ENCODE results near the gene RBM6.

Gene RBM6

GRCh38 chr3:49927798-49928197 is 12.2 kb upstream of the RBM6 start:
- TF ChIP-seq CTCF (IDR thresholded peaks at IDR 0.05; ENCODE audit: low read length), result no peak
- Histone ChIP-seq H2AFZ (ENCODE audit: low read length) (no peak overlapping the region), H3K27ac (ENCODE audit: low read depth, low read length, poor library complexity, severe bottlenecking) (peak overlapping the region; percentile 50), H4K20me1 (ENCODE audit: insufficient read depth, low read length) (no peaks in the 10 kb centered on the region), H3F3A (ENCODE audit: insufficient read depth, low read length) (no peaks in the 10 kb centered on the region), H3K27me3 (ENCODE audit: insufficient read depth, low read length) (no peaks in the 10 kb centered on the region), H3K9ac (ENCODE audit: low read length) (no peak overlapping the region), H3K4me1 (ENCODE audit: insufficient read depth, low read length, severe bottlenecking) (peaks cover 30% of the 10 kb centered on the region), H3K36me3 (ENCODE audit: insufficient read depth, low read length) (no peaks in the 10 kb centered on the region), H3K4me2 (ENCODE audit: low read length) (peak overlapping the region; percentile 95; the same call in 1 of the 2 replicates), H3K4me3 (ENCODE audit: low read depth, low read length, poor library complexity, severe bottlenecking) (no peak overlapping the region), H3K9me2 (ENCODE audit: low read depth, low read length) (no peaks in the 10 kb centered on the region), H3K9me3 (ENCODE audit: low read length) (no peaks in the 10 kb centered on the region), H3K79me2 (ENCODE audit: insufficient read depth, low read length) (no peaks in the 10 kb centered on the region)

DNA sequence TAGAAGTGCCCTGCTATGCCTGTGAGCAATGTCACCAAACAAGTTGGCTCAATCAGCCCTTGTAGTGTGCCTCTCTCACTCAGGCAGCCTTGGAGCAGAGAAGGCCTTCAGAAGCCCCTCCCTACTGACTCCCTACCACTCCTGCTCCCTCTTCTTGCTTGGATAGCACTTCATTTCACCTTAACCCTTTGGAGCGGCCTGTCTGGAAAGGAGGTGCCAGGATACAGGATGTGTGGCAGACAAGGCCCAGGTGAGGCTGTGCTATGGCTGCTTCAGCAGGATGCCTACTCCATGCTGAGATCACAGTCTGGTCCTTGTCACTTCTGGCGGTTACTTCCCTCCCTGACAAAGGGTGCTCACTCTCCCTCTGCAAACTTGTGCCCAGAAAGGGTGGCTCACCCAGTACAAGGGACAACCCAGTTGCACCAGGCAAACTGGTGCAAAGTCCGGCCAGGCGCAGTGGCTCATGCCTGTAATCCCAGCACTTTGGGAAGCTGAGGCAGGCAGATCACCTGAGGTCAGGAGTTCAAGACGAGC is 11.4 kb upstream of the RBM6 start:
- no peak for TF ChIP-seq EZH2 (IDR thresholded peaks at IDR 0.05; ENCODE audit: borderline replicate concordance, low read length)
- no peak for TF ChIP-seq CTCF (IDR thresholded peaks at IDR 0.05; ENCODE audit: low read length)
- Histone ChIP-seq H3K9me3 (ENCODE audit: low read length) (no peaks in the 10 kb centered on the region), H3K27ac (ENCODE audit: low read depth, low read length, poor library complexity, severe bottlenecking) (peak overlapping the region; percentile 50), H3F3A (ENCODE audit: insufficient read depth, low read length) (no peaks in the 10 kb centered on the region), H3K27me3 (ENCODE audit: insufficient read depth, low read length) (no peaks in the 10 kb centered on the region), H3K4me2 (ENCODE audit: low read length) (peak overlapping the region; percentile 95), H2AFZ (ENCODE audit: low read length) (no peak overlapping the region), H3K9ac (ENCODE audit: low read length) (peak overlapping the region; percentile 78; the same call in 1 of the 2 replicates), H3K4me1 (ENCODE audit: insufficient read depth, low read length, severe bottlenecking) (peaks cover 30% of the 10 kb centered on the region), H3K36me3 (ENCODE audit: insufficient read depth, low read length) (no peaks in the 10 kb centered on the region), H4K20me1 (ENCODE audit: insufficient read depth, low read length) (no peaks in the 10 kb centered on the region), H3K9me2 (ENCODE audit: low read depth, low read length) (no peaks in the 10 kb centered on the region), H3K4me3 (ENCODE audit: low read depth, low read length, poor library complexity, severe bottlenecking) (peak overlapping the region; percentile 83), H3K79me2 (ENCODE audit: insufficient read depth, low read length) (no peaks in the 10 kb centered on the region)

GRCh38 chr3:49929291-49930167 is 10.4 kb upstream of the RBM6 start, which contains the start of gene MON1A:
Gene MON1A, minus strand, starts transcription at chr3:49929811. Its CDS starts 16,465 bp downstream, at chr3:49913346.
- Histone ChIP-seq H3K79me2 (ENCODE audit: insufficient read depth, low read length) (no peaks in the 10 kb centered on the region), H3F3A (ENCODE audit: insufficient read depth, low read length) (no peaks in the 10 kb centered on the region), H3K27ac (ENCODE audit: low read depth, low read length, poor library complexity, severe bottlenecking) (peak within 1 kb of the TSS; percentile 59), H3K9ac (ENCODE audit: low read length) (peak within 1 kb of the TSS; percentile 78), H3K36me3 (ENCODE audit: insufficient read depth, low read length) (no peaks in the 10 kb centered on the region), H4K20me1 (ENCODE audit: insufficient read depth, low read length) (no peaks in the 10 kb centered on the region), H3K4me1 (ENCODE audit: insufficient read depth, low read length, severe bottlenecking) (peaks cover 30% of the 10 kb centered on the region), H3K4me3 (ENCODE audit: low read depth, low read length, poor library complexity, severe bottlenecking) (peak within 1 kb of the TSS; percentile 83), H3K4me2 (ENCODE audit: low read length) (peak within 1 kb of the TSS; percentile 95), H3K9me3 (ENCODE audit: low read length) (no peaks in the 10 kb centered on the region), H3K27me3 (ENCODE audit: insufficient read depth, low read length) (no peaks in the 10 kb centered on the region), H3K9me2 (ENCODE audit: low read depth, low read length) (no peaks in the 10 kb centered on the region), H2AFZ (ENCODE audit: low read length) (peak within 1 kb of the TSS; percentile 88)
- TF ChIP-seq EZH2 (IDR thresholded peaks at IDR 0.05; ENCODE audit: borderline replicate concordance, low read length), result no peak
- TF ChIP-seq CTCF (IDR thresholded peaks at IDR 0.05; ENCODE audit: low read length), result peak; percentile 43; the same call in 1 of the 2 replicates

Measured in OCI-LY1 (cell line).